MCF 10A (cell line): Measurements from ENCODE around the gene FRAS1. TPM values are rescaled to one million over a fixed set of nuclear protein-coding genes. Genes with fewer than 3 reads are reported as not detected.

Experiments
- BruUV-seq: library from RNA; stranded (reverse); fragments of 400-500 nt; replicated peaks from 2 replicates; lab custom pipeline; 2021; lab: Mats Ljungman, UMichigan
- CTCF ChIA-PET: fragments of 300-600 bp; sonication (Branson Sonifier 250); formaldehyde crosslinking; extraction: SDS; loops from one replicate; lab custom pipeline; 2021; ENCODE audit warnings: antibody characterized with exemption, inconsistent platforms; lab: Yijun Ruan, JAX
- POLR2A ChIA-PET: fragments of 300-600, 350-650 bp; sonication (Branson Sonifier 250); formaldehyde crosslinking; extraction: SDS; loops from one replicate; lab custom pipeline; 2020; ENCODE audit warnings: antibody characterized with exemption, inconsistent platforms; lab: Yijun Ruan, JAX
- DNase-seq: peaks from one replicate; pipeline ENCODE4 v3.0.0-alpha.2; 2018; ENCODE audit not compliant: unreplicated experiment
- H3K27ac Mint-ChIP-seq: one replicate; pipeline ENCODE4 v1.8.0; 2022; ENCODE audit warnings: mild to moderate bottlenecking, low read depth, mixed read lengths; ENCODE audit not compliant: unreplicated experiment
- H3K27me3 Mint-ChIP-seq: one replicate; pipeline ENCODE4 v1.8.0; 2022; ENCODE audit warnings: mixed read lengths; ENCODE audit not compliant: insufficient read depth, unreplicated experiment
- H3K36me3 Mint-ChIP-seq: one replicate; pipeline ENCODE4 v1.8.0; 2022; ENCODE audit warnings: mild to moderate bottlenecking, moderate library complexity, mixed read lengths; ENCODE audit not compliant: insufficient read depth, unreplicated experiment
- H3K4me1 Mint-ChIP-seq: one replicate; pipeline ENCODE4 v1.8.0; 2022; ENCODE audit warnings: mixed read lengths; ENCODE audit not compliant: insufficient read depth, unreplicated experiment
- H3K4me3 Mint-ChIP-seq: one replicate; pipeline ENCODE4 v1.8.0; 2022; ENCODE audit warnings: mild to moderate bottlenecking, moderate library complexity, mixed read lengths; ENCODE audit not compliant: unreplicated experiment
- H3K9me3 Mint-ChIP-seq: one replicate; pipeline ENCODE4 v1.8.0; 2022; ENCODE audit warnings: mixed read lengths; ENCODE audit not compliant: unreplicated experiment
- CTCF ChIP-seq: fragments of 200-600 bp; IDR thresholded peaks from one replicate; pipeline ENCODE4 v1.8.0; 2022; ENCODE audit warnings: antibody characterized with exemption, mild to moderate bottlenecking; ENCODE audit not compliant: unreplicated experiment
- intact Hi-C: fragments of 100-400 bp; cut with micrococcal nuclease; formaldehyde crosslinking; loops from 2 replicates; pipeline ENCODE4 v1.14.1; 2022
- total RNA-seq: library from RNA; stranded (reverse); gene quantifications from 2 replicates; pipeline ENCODE4 v1.2.3, GENCODE V29; 2022

FRAS1 gene
- total RNA-seq, 1 experiment from 2014 or later = 2.0 TPM

- no peaks in the 10 kb centered on the region for H3K4me1 Mint-ChIP-seq
- no peak overlapping the region for H3K4me3 Mint-ChIP-seq
- DNase-seq = no peak
- no peaks in the 10 kb centered on the region for H3K9me3 Mint-ChIP-seq
- ChIA-PET POLR2A (no interaction called here), CTCF (no interaction called here)
- TF ChIP-seq CTCF = no peak
- no peak overlapping the region for H3K27ac Mint-ChIP-seq
- no peaks in the 10 kb centered on the region for H3K36me3 Mint-ChIP-seq
- intact Hi-C loops = no loop called here
- BruUV-seq = no TSS peak
- no peaks in the 10 kb centered on the region for H3K27me3 Mint-ChIP-seq
These were observed 161.1 kb downstream of the FRAS1 start for GRCh38 chr4:78218260-78218659.

GRCh38 chr4:78219825-78220224 is 162.7 kb downstream of the FRAS1 start:
- Mint-ChIP-seq H3K4me1 (no peaks in the 10 kb centered on the region), H3K4me3 (no peak overlapping the region), H3K27me3 (no peaks in the 10 kb centered on the region), H3K27ac (no peak overlapping the region), H3K9me3 (no peaks in the 10 kb centered on the region), H3K36me3 (no peaks in the 10 kb centered on the region)
- TF ChIP-seq CTCF = no peak
- no TSS peak for BruUV-seq
- no peak for DNase-seq
- intact Hi-C loops = no loop called here
- CTCF ChIA-PET = interaction anchor here (0.8 kb wide), 1 partner anchor 17 kb away, joined by 3 read pairs; no protein-coding TSS in a partner anchor
- POLR2A ChIA-PET = no interaction called here

- Mint-ChIP-seq H3K27ac (no peak overlapping the region), H3K4me3 (no peak overlapping the region), H3K27me3 (no peaks in the 10 kb centered on the region), H3K4me1 (no peaks in the 10 kb centered on the region), H3K9me3 (no peaks in the 10 kb centered on the region), H3K36me3 (no peaks in the 10 kb centered on the region)
- intact Hi-C loops = no loop called here
- no peak for TF ChIP-seq CTCF
- DNase-seq = no peak
- BruUV-seq = no TSS peak
- CTCF ChIA-PET = interaction anchor here (0.8 to 1.5 kb wide), 2 partner anchors 10 to 17 kb away, joined by 3 to 4 read pairs; no protein-coding TSS in a partner anchor
- POLR2A ChIA-PET = no interaction called here
These were observed 163.2 kb downstream of the FRAS1 start for GRCh38 chr4:78220283-78220682.

GRCh38 chr4:78222575-78223186 is 165.6 kb downstream of the FRAS1 start:
- no peak for TF ChIP-seq CTCF
- Mint-ChIP-seq H3K27me3 (no peaks in the 10 kb centered on the region), H3K27ac (no peak overlapping the region), H3K36me3 (no peaks in the 10 kb centered on the region), H3K9me3 (peaks cover 15% of the 10 kb centered on the region), H3K4me3 (no peak overlapping the region), H3K4me1 (no peaks in the 10 kb centered on the region)
- ChIA-PET POLR2A (interaction anchor here (0.6 kb wide), 1 partner anchor 155 kb away, joined by 3 read pairs; no protein-coding TSS in a partner anchor), CTCF (no interaction called here)
- no peak for DNase-seq
- BruUV-seq = no TSS peak
- intact Hi-C loops = no loop called here
